HG03575 (cell line): Measurements from ENCODE around the gene LDLRAD4.
A peak's percentile ranks its signal among the peaks of the same experiment; 100 is the strongest.
"Not testable (repeated sequence)": the region's sequence is repeated elsewhere in the genome, so short reads cannot be mapped to it uniquely, and the experiment has no call there.

ENCODE experiments used
- ATAC-seq: cut with Tn5 transposase; IDR thresholded peaks from one replicate; pipeline ENCODE4 v1.9.1; 2021; ENCODE audit not compliant: unreplicated experiment, insufficient number of reproducible peaks, low FRiP score; ENCODE audit errors: extremely low read depth

LDLRAD4 gene

GRCh38 chr18:13589316-13589715, 370.8 kb downstream of the LDLRAD4 start:
- ATAC-seq = no peak

- no peak for ATAC-seq
Observed at GRCh38 chr18:13589943-13590342, 371.4 kb downstream of the LDLRAD4 start.

GRCh38 chr18:13592246-13592645, 373.7 kb downstream of the LDLRAD4 start:
- no peak for ATAC-seq

DNA sequence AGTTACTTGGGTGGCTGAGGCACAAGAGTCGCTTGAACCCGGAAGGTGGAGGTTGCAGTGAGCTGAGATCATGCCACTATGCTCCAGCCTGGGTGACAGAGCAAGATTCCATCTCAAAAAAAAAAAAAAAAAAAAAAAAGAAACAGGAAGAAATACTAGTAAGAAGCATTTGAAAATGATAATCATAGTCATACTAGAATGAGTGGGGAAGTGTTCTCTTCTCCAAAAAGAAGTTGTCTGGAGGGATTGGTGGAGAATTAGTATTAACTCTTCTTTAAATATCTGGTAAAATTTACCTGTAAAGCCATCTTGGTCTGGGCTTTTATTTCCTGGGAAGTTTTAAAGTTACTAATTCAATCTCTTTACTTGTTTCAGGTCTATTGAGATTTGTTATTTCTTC, 376.0 kb downstream of the LDLRAD4 start:
- ATAC-seq = no peak

- ATAC-seq = no peak
Observed at GRCh38 chr18:13597068-13597467, 378.5 kb downstream of the LDLRAD4 start.

DNA sequence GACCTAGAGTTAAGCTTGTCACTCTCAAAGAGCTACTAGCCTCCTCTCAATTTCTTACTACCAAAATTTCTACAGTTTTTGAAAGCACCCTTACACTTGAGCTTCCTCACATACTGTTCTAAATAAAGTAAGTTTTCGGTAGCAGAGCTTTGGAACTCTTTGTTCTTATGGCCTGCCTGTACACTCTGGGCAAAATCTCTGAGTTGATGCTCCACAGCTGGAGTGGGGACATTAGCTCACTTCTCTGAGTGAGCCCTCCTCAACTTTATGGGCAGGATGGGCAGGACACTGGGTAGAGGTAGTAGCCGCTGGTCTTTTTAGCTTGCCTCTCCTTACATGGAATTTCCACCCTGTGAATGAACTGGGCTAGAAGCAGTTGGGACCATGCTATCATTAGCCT, 380.0 kb downstream of the LDLRAD4 start:
- no peak for ATAC-seq

- no peak for ATAC-seq
Observed at GRCh38 chr18:13599031-13599430, 380.5 kb downstream of the LDLRAD4 start.

DNA sequence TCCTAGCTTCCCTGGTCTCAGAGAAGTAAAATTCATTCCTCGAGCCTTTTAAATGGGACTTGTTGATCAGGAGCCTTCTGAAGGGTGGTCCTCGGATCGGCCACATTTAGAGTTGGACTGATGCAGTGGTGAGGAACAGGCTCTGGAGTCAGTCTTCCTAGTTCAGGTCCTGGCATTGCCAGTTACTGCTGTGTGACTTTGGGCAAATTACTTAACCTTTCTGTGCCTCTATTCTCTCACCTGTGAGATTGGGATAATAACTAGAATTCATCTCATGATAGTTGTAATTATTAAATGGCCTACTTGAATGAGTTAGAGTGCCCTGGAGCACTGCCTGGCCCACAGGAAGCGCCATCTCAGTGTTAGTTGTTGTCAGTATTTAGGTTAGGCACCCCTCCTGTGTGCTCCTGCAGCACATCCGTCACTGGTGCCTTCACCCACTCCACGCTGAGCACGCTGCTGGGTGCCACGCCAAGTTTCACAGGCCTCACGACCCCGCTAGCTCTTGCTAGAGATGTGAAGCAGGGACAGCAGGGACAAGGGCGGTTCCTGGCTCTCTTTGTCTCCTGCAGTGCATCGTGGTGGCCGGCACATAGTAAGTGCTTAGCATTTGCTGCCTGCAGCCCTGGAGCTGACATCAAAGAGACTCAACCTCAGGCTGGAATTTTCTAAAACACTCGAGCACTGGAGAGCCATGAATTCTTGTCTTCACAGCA, 384.9 kb downstream of the LDLRAD4 start:
- no peak for ATAC-seq

- ATAC-seq = no peak
Observed at GRCh38 chr18:13604786-13605185, 386.2 kb downstream of the LDLRAD4 start.

DNA sequence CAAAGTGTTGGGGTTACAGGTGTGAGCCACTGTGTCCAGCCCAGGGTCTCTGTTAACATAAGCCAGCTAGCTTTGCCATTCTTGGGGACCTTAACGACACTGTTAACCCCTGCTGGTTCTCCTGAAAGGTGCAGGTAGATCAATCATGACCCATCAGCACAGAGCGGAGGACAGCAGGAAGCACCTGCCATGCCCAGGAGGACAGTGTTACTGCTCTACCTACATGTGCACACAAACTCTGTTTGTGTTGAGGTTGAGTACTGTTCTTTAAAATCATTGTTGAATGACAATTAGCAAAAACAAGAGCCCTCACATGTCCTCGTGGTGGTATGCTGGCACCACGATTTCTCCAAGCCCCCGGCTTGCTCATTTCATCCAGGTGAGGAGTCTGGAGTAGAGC, 386.9 kb downstream of the LDLRAD4 start:
- no peak for ATAC-seq

DNA sequence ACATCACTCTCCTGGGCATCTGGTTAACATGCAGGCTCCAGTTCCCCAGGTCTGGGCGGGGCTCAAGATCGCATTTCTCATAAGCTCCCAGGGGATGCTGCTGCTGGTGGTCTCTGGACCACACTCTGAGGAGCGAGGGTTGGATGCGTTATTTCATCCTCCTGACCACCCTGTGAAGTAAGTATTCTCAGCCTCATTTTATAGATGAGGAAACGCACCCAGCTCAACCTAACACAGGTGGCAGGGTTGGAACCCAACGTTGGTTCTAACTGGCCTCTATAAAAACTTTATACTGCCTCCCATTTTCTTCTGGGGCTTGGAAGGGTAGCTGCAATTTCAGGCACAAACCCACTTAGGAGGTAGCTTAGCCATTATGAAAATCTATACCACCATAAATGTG, 387.3 kb downstream of the LDLRAD4 start:
- no peak for ATAC-seq

DNA sequence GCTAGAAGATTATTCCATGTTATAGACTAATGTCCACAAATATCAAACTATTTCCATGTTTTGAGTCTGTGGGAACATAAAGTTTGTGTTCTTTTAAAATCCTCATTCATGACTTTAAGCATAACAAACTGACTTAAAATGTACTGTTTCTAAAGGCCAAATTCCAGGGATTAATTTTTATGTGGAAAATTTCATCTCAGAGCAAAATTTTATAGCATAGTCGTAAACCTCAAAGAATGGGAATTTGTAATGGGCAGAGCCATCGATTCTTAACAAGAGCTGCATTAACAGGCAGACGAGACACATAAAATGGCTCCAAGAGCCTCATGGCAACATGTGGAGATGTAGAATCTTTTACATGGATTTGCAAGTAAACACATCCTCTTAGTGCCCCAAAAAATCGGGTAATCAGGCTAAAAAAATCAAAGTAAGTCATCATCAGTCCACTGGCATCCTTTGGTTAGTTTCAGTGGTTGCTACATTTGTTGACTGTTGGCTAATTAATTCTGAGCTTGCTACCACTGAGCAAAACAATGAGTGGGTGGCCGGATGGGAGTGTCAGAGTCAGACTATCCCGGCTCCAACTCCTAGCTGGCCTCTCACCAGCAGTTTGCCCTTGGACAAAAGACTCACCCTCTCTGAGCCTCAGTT, 388.2 kb downstream of the LDLRAD4 start:
- ATAC-seq = no peak

DNA sequence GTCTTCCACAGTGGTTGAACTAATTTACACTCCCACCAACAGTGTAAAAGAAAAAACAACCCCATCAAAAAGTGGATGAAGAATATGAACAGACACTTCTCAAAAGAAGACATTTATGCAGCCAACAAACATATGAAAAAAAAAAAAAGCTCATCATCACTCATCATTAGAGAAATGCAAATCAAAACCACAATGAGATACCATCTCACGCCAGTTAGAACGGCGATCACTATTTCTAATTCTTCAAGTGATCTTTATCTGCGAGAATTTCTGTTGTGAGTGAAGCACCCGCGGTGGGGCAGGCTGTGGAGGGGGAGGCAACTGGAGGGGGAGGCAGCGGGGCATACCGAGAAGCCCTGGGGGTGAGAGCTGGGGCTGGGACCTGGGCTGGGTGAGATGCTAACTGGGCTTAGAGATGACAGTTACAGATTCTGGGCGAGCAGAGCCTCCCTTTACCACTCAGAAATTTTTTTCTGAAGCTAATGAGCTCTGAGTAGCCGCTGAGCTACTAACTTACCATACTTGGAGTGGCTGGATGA, 389.5 kb downstream of the LDLRAD4 start:
- ATAC-seq = not testable (repeated sequence)

- no peak for ATAC-seq
Observed at GRCh38 chr18:13608791-13609532, 390.4 kb downstream of the LDLRAD4 start.

DNA sequence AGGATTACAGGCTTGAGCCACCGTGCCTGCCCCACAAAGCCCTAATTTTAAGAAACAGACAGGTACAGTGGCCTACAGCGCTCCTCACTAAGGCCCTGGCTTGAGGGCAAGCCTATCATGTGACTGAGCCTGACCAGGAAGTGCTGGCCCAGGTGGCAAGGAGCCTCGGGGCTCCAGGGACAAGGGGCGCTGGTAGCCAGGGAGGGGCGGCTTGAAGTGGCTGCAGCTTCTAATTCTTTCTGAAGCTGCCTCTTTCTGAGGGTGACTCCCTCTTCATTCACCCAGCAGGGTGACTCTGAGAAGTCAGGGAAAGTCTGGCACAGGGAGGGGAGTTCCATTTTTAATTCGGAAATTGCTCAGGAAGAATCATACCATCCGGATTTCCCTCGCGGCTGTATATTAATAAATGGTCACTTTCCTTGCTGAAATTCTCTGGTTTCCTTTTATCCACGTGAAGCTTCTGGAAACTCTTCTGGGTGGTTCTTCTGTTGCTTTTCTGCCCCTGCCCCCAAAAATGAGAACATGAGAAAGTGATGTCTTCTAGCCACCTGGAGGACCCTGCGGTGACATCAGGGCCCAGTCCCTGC, 392.1 kb downstream of the LDLRAD4 start:
- no peak for ATAC-seq

DNA sequence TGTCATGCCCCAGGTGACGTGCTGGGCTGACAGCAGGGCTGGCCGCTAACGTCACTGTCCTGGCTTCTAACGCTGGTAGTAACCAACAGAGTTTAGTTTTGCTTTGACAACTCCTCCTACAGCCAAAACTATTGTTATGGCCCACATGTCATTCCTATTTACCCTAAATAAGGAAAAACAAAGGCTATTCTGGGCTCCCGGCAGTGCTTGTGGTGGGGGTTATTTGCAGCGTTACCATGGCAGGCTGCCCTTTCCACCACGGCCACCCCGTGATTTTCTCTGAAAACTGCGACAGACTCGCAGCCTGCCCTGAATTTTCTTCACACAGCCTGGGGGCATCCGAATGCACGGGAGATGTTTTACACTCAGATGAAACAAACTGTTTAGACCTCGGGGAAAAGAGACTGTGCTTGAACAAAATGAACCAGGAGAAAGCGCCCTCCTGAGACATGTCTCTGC, 392.6 kb downstream of the LDLRAD4 start:
- no peak for ATAC-seq

DNA sequence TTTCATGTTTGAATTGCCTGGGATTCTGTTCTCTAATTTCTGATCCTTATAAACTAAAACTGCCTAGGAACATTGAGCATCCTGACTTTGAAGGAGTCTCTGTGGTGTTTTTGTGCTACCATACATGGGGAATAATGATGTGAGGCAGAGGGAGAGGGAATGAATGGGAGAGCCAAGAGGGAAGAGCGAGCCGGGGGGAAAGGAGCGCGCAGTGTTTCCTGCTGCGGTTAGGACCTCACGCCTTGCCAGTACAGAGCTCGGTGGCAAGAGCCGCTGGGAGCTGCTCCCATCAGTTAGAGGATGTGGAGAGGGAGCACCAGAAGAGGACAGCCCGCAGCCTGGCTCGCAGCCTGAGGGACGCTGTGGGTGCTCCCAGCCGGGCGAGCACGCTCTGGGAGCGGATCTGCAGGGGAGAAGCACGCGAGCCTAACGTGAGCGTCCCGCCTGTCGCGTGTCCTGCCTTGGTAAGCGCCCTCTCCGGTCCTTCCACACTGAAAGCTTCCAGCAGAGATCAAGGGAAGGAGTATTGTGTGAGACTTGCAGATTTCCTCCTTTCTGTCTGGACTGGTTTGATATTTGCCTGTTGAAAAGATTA, 393.1 kb downstream of the LDLRAD4 start:
- ATAC-seq = no peak

DNA sequence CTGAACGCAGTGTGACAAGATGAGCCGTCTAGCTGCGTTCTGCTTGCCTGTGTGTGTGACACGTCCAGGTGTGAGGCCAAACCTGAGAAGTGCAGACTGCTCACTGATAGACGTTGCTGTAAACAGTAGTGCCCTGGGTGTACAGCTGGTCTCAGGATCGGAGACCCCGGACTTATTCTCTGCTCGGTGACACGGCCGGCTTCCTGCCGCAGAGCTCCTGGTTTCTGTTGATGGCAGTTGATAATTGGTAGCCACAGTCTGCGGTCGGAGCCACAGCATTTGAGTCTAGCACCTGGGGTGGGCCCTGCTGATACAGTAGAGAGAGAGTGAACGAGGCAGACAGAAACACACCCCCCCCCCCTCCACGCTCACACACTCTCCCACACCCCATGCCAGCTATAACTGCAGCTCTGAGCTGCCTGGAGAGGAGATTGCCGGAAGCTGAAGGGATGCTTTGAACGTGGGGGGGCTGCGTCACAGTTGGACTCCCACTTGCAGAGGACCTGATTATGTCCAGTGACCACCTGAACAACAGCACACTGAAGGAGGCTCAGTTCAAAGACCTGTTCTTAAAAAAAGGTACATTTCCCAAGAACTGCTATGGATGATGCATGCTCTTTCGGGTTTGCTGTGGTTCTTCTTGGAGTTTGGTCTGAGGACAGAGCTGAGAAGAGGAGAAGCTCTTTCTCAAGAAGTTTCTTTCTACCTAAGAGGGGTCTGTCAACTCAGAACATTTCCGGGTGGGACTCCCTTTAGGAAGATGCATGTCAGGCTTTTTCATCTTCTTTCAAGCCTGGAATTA, 393.8 kb downstream of the LDLRAD4 start:
- ATAC-seq = peak; percentile 31
